CD4-positive, alpha-beta T cell treated with Interleukin-12 subunit alpha and Interleukin-12 subunit beta, for 1 hour (primary cell): ENCODE data around the gene DLGAP1.

Experiments used
- DNase-seq: peaks from one replicate; pipeline ENCODE4 v3.0.0-alpha.2; 2020

Gene DLGAP1

DNA sequence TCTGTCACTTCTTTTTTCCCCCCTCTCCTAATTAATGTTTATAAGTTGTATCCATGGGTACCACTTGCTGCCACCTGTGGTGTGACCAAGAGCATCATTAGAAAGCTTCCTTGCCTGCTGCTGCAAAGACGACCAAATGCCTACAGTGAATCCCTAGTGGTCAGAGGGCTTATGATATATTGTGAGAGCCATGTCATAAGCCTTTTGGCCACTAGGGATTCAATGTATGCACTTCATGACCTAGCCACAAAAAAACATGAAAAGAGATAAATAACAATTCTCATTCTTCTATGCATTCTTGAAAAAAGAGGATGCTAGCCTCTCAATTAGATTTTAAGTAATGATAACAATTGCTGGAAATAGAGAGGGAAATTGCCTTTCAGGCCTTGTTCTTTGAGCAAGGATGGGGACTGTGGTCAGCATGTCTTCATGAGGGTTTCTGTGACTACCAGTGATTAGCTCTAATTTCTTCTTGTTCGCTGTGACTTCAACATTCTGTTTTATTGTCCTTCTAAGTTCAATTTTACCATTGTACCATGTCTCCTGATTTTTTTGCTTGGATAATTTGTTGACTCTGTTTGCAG is 569.8 kb downstream of the DLGAP1 start:
- no peak for DNase-seq

DNA sequence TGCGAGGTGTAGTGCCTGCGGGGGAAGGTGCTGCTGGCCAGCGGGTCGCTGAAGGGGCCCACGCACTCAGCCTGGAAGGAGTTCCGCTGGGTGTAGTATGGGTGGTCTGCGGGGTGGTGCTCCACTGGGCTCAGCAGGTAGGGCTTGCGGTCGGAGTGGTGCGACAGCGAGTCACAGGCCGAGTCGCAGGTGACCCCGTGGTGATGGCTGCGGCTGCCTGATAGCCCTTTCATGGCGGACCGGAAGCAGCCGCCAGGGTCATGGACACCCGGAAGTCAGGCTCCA is 575.3 kb downstream of the DLGAP1 start:
- DNase-seq = no peak

DNA sequence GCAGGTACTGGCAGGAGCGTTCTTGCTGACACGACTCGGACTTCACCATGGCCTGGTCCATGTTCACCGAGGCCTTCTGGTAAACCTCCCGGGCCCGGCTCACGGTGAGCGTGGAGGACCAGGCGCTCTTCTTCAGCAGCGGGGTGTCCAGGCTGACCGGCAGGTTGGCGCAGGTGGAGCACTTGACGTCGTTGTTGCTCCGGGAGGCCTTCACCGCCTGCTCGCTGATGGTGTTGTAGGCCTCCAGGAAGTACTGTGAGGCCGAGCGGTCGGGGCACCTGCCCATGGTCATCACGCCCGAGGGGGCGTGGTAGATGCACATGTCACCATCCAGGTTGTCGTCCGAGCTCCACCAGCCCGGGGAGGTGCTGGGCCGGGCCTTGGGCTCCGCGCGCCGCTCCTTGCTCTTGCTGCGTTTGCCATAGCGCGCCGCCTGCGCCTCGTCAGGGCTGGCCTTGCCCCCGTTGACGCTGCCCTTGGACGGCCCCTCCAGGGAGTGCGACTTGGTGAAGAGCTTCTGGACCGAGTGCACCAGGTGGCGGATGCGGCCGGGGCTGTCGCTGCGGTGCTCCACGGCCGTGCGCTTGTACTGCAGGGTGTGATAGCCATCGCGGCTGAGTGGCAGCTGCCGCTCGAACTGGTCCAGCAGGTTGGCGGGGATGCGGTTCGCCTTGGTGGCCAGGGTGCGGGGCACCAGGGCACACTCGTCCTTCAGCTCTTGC is 575.8 kb downstream of the DLGAP1 start:
- no peak for DNase-seq

DNA sequence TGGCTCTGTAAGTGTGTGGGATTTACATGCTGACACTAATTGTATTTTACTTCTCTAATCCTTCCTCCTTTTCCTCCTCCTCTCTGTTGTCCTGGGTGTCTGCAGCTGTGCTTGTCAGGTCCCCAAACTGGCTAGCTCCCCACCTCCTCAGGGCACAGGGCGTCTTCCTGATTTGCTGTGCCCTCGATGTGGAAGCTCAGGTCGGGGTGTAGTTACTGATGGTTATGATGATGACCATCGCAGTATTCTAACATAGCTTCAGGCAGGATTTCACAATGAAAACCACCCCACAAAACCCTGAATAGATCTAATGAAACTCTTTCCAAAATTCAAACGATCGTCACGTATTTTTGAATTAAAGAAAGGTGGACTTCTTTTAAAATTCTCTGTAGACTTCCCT is 576.7 kb downstream of the DLGAP1 start:
- DNase-seq = no peak

DNA sequence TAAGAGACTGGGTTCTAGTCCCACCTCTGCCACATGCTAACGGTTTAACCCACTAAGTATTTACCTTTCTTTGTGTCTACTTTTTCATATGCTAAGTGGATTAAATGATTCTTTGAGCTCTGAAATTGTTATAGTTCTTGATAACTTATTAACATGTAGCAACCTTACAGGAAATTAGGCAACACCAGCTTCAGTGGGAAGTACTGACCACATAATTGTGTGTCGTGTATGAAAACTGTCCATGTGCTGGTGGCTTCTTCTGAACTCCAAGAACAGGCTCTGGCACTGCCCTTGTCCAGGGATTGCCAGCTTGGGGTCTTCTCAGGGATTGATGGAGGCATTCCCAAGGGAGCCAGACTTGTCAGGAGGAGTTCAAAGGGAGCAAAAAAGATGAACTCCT is 577.4 kb downstream of the DLGAP1 start:
- no peak for DNase-seq

DNA sequence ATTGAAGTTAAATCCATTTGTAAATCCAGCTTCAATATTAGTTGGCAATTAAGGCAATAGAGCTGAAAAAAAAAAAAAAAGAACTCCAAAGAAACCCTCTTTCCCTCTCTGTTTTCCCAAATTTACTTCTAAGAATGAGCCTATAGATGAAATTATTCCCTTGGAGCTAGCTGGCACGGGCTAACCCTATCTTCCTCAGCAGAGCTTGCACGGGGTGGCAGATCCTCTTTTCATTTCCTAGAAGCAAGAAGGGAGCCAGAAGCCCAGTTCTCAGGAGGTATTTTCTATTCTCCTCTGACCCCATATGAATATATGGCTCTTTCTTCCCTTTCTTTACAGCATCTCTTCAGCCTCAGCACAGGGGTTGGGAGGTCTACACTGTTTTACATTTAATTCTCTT is 579.1 kb downstream of the DLGAP1 start:
- no peak for DNase-seq

DNA sequence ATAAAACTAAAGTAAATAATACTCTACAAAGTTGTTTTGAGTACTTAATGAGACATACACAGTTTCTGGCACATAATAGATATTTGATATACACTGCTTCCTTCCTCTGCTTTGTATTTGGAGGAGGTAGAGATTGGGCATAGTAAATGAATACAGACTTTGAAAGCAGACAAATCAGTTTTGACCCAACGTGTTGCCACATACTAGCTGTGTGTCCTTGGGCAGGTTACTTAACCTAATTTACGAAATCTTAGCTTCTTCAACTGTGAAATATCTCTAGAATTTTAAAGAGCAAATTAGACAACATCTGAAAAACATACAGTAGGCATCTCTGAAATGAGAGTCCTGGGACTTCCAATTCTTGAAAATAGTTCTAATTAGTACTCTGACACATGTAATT is 579.7 kb downstream of the DLGAP1 start:
- DNase-seq = no peak

DNA sequence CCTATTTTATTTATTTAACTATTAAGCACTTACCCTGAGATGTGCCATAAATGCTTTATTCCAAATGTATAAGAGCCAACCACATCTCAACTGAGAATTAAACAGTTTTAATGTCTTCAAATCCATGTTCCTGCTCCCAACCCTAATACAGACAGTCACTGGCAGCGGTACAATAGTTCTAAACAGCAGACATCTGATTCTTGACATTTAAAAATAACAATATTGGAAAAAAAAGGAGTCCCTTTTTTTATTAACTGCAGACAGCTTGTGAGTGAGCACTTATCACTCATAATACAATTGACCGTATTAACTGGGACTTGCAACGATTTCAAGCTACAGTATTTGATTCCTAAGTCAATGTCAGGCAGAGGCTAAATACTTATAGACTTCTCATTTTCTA is 580.5 kb downstream of the DLGAP1 start:
- DNase-seq = no peak

DNA sequence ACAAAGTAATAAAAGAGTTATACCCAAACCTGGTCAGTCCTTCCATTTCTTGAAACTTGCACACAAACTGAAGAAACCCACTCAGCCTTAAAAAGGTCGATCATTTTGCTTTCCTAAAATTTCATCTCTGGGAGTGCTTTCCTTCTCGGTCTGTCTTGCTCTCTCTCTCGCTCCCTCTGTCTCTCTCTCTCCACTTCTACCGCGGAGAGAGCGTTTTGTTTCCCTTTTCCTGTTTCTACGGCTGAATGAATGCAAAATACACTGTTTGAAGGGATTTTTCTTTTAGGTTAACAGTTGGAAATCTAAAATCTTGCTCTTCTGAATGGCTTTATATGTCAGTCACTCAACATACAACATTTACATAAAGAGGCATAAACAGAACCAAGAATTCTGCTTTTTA is 581.0 kb downstream of the DLGAP1 start:
- no peak for DNase-seq

DNA sequence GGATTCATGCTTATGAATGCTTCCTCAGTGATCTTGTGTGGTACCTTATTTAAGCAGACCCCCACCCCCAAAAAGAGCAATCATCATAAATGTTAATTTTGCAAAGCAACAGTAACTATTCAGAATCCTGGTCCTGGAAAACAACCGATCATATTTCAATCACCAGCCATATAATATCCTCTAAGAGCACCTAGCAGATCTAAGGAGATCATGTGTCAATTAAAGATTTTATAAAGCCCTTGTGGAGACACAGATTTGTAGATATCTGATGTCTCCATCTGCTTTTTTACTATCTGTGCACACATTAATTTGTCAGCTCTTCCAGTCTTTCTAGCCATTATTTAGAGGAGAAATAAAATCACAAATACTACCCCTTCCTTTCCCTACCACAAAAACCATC is 581.4 kb downstream of the DLGAP1 start:
- DNase-seq = no peak

DNA sequence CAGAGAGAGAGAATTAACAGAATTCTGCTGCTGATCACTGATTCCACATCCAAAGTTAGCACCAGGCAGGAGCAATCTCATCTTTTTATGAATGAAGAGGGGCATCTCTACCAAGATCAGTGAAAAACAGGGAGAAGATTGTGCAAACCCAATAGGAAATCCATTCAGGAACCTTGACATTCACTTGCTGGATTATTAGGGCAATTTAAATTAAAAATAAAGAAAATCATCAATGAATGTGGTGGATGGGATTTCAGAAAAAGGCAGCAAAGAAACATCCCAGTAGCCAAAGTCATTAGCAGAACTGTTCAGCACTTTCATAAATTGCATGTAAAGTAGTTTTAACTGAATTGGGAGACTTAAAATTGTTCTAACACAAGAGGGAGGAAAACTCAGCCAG is 581.9 kb downstream of the DLGAP1 start:
- no peak for DNase-seq

DNA sequence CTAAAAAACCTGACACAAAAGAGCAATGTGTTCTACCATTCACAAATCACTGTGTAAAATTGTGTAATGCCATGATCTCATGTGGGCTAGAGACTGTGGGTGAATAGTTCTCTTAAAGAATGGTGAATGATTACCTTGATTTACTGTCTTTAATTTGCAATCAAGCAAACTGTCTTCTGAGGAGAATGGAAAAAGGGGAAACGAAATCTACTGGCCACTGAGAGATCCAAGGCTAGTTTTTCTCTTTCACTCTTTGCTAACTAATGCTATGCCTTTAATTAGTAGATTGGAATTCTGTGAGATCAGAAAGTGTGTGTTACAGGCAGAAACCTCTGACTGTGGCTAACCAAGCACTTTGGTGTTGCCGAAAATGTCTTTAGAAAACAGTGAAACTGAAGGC is 582.5 kb downstream of the DLGAP1 start:
- DNase-seq = no peak

DNA sequence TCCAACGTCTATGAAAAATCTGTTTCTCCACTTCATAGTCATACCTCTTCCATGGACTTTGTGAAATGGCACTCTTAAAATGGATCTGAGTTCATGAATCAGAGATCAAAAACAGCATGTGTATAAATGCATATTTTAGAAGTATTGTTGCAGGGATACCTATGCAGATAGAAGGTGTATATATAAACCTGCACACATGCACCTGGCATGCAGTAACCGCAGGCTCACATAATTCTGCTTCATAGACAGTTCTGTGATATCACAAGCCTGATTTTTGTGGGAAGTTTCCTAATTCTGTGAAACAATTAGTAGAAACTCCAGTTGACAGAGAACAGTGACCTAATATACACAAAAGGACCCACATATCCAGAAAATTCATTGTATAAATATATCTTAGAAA is 583.4 kb downstream of the DLGAP1 start:
- DNase-seq = no peak

DNA sequence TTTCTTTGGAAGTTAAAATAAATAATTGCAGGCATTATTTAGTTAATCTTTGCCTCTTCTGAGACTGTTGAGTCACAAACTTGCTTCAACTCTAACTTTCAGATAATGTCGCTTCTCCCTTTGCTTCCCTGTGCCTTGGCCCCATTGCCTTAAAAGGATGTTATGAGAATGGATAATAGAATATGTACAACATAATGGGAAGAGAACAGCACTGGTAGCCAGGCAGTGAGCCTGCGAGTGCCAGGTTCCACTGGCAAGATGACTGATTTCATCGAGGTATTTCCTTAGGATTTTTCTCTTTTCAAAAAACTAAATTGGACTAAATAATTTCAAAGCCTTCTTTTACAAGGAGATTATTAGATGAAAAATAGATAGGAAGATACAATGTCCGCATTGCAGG is 584.2 kb downstream of the DLGAP1 start:
- no peak for DNase-seq

DNA sequence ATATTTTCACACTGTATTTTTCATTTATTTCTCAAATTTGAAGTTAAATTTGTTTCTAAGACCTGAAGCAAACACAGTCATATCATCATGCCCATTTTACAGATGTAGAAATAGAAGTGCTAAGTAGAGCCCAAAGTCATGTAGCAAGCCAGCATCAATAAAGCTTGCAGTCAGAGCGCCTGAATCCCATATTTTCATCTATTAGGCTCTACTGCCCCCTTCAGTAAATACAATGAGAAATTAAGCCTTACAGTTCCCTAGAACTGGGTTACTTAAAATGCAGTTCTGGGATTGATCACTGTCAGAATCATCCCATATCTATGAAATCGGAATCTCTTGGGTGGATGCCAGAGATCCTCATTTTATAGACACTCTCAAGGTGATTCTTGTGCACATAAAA is 585.3 kb downstream of the DLGAP1 start:
- DNase-seq = peak; percentile 6

DNA sequence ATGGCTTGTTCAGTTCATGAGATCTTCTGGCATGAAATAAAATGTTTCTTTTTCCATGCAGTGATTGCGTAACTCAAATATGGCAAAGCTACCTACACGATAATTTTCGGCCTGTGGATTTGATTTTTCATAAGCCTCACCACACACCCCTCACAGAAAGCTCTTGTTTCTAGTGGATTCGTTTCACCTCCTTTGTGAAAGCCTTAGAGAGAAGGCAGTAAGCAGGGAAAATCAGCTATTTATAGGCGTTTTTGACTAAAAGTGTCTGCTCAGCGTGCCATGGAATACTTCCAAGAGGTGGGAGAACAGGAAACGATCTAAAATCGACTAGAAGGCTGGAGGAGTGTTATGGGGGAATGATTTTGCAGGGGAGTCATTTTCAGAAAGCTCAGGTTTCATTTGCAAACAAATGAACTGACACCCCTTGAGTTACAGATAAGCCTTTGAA is 587.2 kb downstream of the DLGAP1 start:
- DNase-seq = no peak

DNA sequence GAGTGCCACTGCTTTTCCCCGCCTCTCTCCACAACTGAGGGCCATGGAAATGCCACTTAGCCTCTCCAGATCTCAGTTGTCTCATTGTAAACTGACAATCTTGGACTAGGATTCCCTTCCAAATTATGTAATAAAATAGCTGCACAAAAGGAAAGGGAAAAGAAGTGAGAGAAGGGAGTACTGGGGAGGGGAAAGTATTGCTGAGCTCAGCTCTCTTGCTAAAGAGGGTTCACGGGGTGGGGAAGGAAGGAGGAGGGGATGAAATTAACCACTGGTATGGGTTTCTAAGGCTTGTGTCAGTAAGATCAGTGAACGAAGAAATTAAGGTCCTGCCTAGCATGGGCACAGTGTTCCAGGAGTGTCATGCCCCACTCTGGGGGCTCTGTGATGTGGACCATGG is 587.9 kb downstream of the DLGAP1 start:
- DNase-seq = no peak

DNA sequence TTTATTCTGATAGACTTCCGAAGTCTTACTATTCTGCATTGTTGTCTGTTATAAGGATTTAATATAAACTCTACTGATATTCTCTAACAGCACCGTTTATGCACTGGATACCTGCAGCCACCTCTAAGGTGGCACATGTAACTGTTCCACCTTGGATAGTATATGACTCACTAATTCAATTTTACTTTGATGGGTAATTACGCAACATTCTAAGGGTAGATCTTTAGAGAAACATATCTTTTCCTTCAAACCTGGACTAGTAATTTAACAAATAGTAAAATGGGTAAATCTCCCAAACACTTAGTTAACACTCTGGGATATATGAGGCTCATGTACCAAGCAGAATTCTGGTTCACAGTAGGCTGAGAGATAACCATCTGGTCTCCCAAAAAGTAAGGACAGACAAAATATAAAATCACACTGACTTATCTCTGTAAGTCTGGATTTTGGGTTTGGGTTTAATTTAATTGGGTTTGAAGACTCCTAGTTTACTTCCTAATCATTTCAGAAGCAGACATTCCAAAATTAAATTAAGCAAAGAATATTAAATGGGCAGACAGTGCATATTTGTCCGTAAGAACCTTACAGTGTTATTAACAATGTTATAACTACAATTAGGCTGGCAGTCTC is 590.3 kb downstream of the DLGAP1 start:
- no peak for DNase-seq

DNA sequence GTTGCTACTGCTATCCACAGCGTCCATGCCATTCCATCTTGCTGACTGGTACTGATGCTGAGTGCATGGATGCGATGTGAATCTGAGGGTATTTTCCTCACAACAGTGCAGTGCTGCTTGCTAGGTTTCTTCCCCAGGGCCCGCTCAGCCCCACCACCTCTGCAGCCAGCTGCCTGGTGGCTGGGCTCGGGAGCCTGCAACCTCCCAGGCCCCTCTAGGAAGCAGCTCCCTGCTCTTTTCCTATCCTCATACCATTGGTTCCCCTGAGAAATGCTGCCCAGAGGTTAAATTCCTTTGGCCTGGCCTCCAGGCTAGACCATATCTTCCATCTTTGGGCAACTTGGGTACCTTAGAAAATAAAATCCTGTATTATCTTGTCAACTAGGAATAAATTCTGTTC is 591.5 kb downstream of the DLGAP1 start:
- DNase-seq = no peak

DNA sequence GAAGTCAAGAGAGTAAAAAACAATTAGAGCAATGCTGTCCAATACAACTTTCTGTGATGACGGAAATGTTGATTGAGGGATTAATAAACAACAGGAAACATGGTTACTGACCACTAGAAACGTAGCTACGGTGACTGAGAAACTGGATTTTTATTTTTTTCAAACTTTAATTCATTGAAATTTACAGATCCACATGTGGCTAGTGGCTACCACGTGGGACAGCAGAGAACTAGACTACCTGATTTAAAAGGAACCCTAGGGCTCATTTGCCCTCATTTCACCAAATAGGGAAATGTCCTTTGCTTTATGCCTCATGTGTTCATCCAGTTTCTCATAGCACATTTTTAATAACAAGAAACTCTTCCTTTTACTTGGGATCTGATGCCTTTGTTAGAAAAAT is 592.1 kb downstream of the DLGAP1 start:
- no peak for DNase-seq

DNA sequence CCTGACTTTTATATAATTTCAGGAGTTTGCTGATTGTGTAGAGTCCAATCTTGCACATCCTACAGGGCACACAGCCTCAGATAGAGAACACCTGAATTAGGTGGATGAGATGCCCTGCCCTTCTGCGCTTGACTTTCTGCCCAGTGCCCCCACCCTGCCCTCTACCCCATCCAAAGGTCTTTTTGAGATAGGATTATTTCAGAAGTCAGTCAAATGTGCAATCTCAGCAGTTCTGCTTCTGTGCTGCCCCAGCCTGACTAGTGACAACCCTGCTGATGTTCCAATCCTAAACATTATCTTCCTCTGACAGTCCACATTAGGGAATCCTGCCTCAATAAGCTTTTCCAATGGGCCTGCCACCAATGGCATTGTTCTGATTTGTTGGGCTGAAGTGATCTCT is 593.6 kb downstream of the DLGAP1 start:
- DNase-seq = no peak

DNA sequence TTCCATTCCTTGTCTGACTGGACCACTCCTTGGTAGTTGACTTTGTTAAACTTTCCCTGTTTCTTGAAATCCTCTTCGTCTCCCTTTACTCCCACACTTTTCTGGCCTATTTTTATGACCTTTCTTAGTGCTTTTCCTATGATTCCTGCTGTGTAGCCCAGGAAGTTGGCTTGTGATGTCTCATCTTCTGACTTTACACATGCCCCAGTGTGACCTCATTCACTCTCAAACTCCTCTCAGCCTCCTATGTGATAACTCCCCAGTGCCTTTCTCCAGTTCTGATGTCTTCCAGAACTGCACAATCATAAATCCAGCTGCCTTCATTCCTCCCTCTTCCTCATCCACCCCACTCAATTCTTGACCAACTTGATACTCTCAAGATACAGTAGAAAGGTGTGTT is 597.6 kb downstream of the DLGAP1 start:
- no peak for DNase-seq

DNA sequence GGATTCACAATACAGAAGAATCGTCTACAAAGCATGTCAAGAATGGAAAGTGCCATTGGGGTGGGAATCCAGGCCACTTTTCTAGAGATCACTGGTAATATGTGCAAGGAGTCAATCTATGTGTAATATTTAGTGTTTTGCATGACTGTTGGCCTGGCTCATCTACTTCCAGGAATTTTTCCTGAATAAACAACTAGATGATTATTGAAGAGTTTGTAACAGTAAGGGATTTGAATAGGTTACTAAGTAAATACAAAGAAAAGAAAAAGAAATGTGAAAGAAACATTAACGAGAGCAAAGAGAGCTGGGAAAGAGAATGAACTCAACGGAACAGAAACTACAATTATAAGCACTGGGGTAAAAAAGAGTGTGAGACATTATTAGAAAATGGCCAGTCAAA is 599.1 kb downstream of the DLGAP1 start:
- no peak for DNase-seq

DNA sequence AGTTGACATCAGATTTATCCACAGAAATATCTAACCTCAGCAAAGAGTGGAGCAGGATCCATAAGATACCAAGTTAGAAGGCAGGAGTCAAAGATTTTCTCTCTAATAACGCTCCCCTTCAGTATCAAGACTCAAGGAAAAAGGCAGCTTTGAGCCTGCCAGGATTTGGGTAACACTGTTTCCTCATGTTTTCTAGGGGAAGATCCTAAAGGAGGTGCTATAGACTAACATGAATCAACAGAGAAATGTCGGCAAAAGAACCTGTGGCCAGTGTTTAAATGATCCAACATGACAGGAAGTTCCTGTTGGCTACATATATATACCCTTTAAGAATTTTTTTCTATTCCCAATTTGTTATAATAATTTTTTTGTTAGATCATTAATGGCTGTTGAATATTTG is 602.8 kb downstream of the DLGAP1 start:
- no peak for DNase-seq

DNA sequence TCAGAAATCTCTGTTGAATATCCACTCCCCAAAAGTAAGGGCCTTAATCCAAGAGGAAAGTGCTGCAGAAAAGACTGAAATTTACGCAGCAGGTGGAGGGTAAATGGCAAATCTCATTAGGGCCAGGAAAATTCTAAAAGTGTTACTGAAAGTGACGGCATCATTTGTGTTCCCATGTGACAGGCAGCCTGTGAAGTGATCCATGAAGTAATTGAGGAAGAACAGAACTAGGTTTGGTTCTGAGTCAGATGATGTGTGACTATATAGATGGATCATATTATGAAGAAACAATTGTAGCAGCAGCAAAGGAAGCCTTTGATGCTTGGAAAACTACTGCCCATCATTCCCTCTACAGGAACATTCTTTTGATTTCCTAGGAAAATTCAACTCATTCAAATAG is 603.9 kb downstream of the DLGAP1 start:
- no peak for DNase-seq
